Skeletal muscle tissue (tissue), 4 donors: ENCODE measurements around the gene ITFG2. TPM values are rescaled to one million over a fixed set of nuclear protein-coding genes. Genes with fewer than 3 reads are reported as not detected.

Experiments used
- H3K27ac ChIP-seq: one replicate; pipeline ENCODE4 v1.7.0; 2013; ENCODE audit warnings: mild to moderate bottlenecking, low read depth, low read length, inconsistent platforms
- H3K27me3 ChIP-seq, 3 donors: one replicate each; pipeline ENCODE4 v1.7.0; 2013; ENCODE audit warnings: low read length in 3 of 3; ENCODE audit not compliant: control insufficient read depth in 3 of 3, insufficient read depth in 3 of 3
- H3K36me3 ChIP-seq, 3 donors: one replicate each; pipeline ENCODE4 v1.7.0; 2013; ENCODE audit warnings: low read length in 3 of 3; ENCODE audit not compliant: control insufficient read depth in 3 of 3, insufficient read depth in 3 of 3
- H3K4me1 ChIP-seq, 3 donors: one replicate each; pipeline ENCODE4 v1.7.0; 2013; ENCODE audit warnings: low read length in 3 of 3, mild to moderate bottlenecking in 3 of 3; ENCODE audit not compliant: control insufficient read depth in 3 of 3, insufficient read depth in 3 of 3
- H3K4me3 ChIP-seq, 3 donors: one replicate each; pipeline ENCODE4 v1.7.0; 2013; ENCODE audit warnings: low read length in 3 of 3
- H3K9ac ChIP-seq, 3 donors: one replicate each; pipeline ENCODE4 v1.7.0; 2013; ENCODE audit warnings: low read length in 3 of 3, mild to moderate bottlenecking in 3 of 3, moderate library complexity in 2 of 3, low read depth in 1 of 3
- H3K9me3 ChIP-seq, 3 donors: one replicate each; pipeline ENCODE4 v1.7.0; 2013; ENCODE audit warnings: low read length in 3 of 3; ENCODE audit not compliant: control insufficient read depth in 3 of 3
- total RNA-seq: library from RNA; depleted of rRNA; stranded (reverse); fragments of >200 nt; gene quantifications from one replicate; pipeline ENCODE4 v1.2.3, GENCODE V29; 2014
- donor health status: Osteomylitis.

The ITFG2 gene
- total RNA-seq, 1 donor from 2014 or later = 18.8 TPM

DNA sequence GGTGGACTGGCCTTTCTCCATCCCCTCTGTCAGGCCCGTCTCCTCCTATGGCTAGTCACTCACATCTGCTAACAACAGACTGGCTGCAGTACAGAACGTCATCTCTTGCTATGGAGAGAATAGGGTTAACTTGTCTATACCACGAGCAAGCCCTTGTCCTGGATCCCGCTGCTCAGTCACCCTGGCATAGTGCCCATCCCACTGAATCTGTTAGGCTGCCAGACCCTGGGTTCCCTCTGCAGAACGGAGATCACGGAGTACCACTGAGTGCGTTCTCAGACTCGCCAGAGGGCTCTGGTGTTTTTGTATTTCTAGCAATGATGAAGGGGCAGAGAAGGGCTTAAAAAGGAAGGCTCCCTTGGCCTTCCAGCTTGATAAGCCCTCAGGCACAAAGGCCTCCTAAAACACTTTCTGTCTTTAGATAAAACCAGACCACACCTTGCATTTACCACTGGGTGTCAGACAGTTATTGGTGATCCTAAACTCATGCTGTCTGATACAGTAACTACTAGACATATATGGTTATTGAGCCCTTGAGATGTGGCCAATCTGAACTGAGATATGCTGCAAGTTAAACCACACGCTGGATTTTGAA lies 28.7 kb downstream of the ITFG2 start:
- peaks cover 4 to 6% (median 4%) of the 10 kb centered on the region in 3 donors for H3K36me3 ChIP-seq
- H3K4me3 ChIP-seq = no peak overlapping the region
- H3K9me3 ChIP-seq = no peaks in the 10 kb centered on the region
- no peak overlapping the region for H3K9ac ChIP-seq
- H3K4me1 ChIP-seq = peaks cover 3 to 8% (median 7%) of the 10 kb centered on the region in 3 donors
- no peak overlapping the region for H3K27ac ChIP-seq
- H3K27me3 ChIP-seq = no peaks in the 10 kb centered on the region

DNA sequence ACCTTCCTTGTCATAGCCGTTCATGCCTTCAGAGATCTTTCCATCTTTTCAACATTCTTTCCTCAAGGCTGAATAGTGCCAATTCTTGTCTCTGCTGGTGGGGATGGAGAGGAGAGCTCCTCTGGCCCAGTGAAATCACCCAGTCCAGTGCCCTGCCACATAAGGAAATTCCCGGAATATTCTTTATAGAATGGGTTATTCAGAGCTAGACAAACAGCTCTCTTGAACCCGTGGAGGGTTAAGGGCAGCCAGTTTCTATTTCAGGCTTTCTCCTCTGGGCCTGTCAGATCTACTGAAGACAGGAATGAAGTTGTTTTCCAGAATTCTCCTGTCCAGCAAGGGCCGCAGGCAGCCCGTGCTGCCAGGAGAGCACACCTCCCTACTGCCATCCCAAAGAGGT lies 30.5 kb downstream of the ITFG2 start:
- Histone ChIP-seq H3K4me1 (peaks cover 3 to 10% (median 8%) of the 10 kb centered on the region in 3 donors), H3K4me3 (no peak overlapping the region), H3K9me3 (no peaks in the 10 kb centered on the region), H3K27ac (no peak overlapping the region), H3K36me3 (peaks cover 4 to 6% (median 4%) of the 10 kb centered on the region in 3 donors), H3K27me3 (no peaks in the 10 kb centered on the region), H3K9ac (no peak overlapping the region)

DNA sequence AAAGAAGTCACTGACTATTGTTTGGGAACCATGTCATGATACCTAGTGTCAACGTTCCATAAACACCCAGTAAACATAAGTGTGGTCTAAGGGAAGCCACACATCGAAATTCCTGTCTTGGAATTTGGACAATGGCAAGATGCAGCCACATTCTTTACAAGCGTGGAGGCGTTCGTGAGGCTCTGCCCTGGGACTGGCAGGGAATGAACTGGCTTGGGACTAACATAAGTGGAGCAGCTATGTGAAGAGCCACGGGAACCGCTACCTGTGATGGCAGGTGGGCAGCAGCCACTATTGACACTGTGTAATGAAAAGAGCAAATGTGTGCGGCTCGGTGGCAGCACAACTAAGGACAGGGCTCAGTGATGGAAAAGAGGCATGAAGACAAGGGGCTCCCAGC lies 32.3 kb downstream of the ITFG2 start:
- H3K4me1 ChIP-seq = peaks cover 3 to 10% (median 8%) of the 10 kb centered on the region in 3 donors
- peak overlapping the region in 1 of 3 donors; percentile 33 for H3K9ac ChIP-seq
- H3K27me3 ChIP-seq = no peaks in the 10 kb centered on the region
- H3K9me3 ChIP-seq = no peaks in the 10 kb centered on the region
- no peak overlapping the region for H3K4me3 ChIP-seq
- H3K27ac ChIP-seq = peak overlapping the region; percentile 56
- peaks cover 2 to 4% (median 4%) of the 10 kb centered on the region in 3 donors for H3K36me3 ChIP-seq

DNA sequence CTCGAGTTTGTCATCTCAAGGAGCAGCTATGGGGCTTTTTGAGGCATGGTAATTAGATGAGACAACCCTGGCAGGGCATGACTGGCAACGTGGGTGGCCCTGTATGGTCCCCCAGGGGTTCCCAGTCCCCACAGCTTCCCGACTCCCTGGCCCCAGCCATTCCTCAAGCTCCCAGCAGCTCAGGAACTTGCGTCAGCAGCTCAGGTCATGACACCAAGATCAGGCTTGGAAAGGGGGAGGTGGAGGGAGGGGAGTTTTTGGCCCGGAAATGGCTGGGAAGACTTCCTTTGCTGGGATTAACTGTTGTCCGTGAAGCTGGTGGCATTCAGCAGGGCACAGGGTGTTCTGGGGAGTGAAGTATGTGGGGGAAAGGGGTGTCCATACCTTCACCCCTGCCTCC lies 32.8 kb downstream of the ITFG2 start:
- Histone ChIP-seq H3K27me3 (no peaks in the 10 kb centered on the region), H3K4me3 (no peak overlapping the region), H3K9ac (peak overlapping the region in 1 of 3 donors; percentile 33), H3K9me3 (no peaks in the 10 kb centered on the region), H3K27ac (peak overlapping the region; percentile 56), H3K4me1 (peaks cover 3 to 10% (median 8%) of the 10 kb centered on the region in 3 donors), H3K36me3 (peaks cover 2 to 4% (median 4%) of the 10 kb centered on the region in 3 donors)

DNA sequence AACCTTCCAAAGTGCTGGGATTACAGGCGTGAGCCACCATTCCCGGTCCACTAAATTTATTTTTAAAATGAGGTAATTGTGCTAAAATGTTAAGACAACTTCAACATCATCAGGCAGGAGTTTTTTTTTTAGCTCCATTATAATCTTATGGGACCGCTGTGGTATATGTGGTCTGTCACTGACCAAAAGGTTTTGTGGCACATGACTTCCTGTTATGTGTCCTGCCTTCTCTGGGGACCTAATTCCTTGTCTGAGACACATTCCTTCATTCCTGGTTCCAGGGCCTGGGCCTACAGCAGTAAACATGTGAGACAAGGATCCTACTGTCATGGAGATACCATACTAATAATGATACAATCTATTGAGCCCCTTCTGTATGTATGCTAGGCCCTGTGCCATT lies 39.5 kb downstream of the ITFG2 start:
- peaks cover 0 to 4% (median 2%) of the 10 kb centered on the region in 3 donors for H3K36me3 ChIP-seq

DNA sequence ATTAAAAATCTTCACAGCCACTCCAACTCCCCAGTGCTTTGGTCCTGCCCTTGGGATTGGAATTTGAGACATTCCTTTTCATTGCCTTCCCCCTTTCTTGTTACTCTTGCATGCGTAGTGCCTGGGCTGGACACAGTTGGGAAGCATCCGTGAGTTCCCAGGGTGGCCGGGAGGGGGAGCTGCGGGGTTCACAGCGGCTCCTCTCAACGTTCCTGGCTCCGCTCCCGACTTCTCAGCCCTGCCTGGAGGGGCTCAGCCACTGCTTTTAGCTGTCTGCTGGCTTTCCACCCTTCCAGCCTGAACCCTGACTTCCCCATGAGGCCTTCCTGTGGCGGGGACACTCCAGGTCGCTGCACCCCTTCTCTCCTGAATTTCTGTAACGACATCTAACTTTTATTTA lies 41.2 kb downstream of the ITFG2 start:
- peaks cover 0 to 5% (median 4%) of the 10 kb centered on the region in 3 donors for H3K36me3 ChIP-seq
- H3K27ac ChIP-seq = no peak overlapping the region
- no peaks in the 10 kb centered on the region for H3K9me3 ChIP-seq
- H3K27me3 ChIP-seq = no peaks in the 10 kb centered on the region
- H3K9ac ChIP-seq = no peak overlapping the region
- H3K4me3 ChIP-seq = no peak overlapping the region
- H3K4me1 ChIP-seq = peaks cover 7 to 11% (median 9%) of the 10 kb centered on the region in 3 donors

More for the DNA sequence above, 39.5 kb downstream of the ITFG2 start:
- Histone ChIP-seq H3K4me3 (no peak overlapping the region), H3K4me1 (peaks cover 0 to 4% (median 2%) of the 10 kb centered on the region in 3 donors), H3K9me3 (no peaks in the 10 kb centered on the region), H3K27me3 (no peaks in the 10 kb centered on the region), H3K9ac (no peak overlapping the region), H3K27ac (no peak overlapping the region)

DNA sequence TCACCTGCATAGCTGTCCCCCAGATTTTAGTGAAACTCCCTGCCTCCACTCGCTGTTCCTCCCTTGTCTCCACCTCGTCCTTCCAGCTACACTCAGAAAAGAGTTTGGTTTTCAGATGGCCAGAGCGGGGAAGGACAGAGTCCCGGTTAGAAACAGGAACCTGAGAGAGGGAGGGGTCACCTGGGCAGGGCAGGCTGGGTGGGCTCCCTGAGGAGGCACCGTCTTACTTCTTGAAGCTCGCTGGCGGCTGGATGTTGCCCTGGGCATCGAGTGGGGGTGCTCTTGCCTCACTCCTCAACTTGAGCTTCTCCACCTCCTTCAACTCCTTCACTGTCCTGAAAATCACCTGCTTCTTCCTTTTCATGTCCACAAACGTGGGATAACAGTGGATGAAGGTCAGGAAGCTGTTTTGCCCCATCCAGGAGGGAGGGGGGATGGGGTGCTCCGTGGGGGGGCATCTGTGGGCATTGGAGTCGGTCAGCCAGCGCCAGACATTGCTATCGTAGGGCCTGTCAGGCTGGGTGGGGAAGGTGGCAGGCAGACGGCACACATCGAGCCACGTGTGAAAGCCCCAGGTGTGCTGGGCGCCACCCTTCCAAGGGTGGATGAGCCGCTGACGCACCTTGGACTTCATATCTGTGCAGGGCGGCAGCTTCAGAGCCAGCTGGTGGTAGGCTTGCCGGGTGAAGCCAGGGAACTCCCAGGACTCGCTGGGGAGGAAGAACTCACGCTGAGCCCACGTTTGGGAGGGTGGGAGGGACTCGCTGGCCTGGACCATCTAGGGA lies 42.4 kb downstream of the ITFG2 start:
- Histone ChIP-seq H3K27ac (no peak overlapping the region), H3K4me3 (no peak overlapping the region), H3K27me3 (no peaks in the 10 kb centered on the region), H3K36me3 (peaks cover 0 to 5% (median 4%) of the 10 kb centered on the region in 3 donors), H3K9me3 (no peaks in the 10 kb centered on the region), H3K4me1 (peaks cover 11 to 17% (median 15%) of the 10 kb centered on the region in 3 donors), H3K9ac (no peak overlapping the region)

DNA sequence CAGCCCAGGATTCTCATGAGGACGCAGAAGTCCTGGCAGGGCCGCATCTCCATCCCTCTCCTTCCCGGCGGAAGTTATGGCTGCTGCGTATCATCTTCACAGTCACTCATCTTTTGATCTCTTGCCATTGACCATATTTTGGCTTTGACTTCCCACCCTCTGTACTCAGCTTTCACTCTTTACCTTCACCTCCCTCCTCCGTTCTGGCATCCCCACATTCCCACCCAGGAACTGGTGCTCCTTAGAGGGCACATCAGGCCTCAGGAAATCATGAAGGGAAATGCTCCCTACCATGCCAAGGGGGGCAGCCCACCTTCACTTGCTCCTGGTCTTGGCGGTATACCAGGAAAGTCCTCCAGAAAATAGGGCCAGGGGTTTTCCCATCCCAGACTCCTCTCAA lies 43.1 kb downstream of the ITFG2 start:
- peaks cover 0 to 5% (median 4%) of the 10 kb centered on the region in 3 donors for H3K36me3 ChIP-seq
- no peaks in the 10 kb centered on the region for H3K9me3 ChIP-seq
- no peak overlapping the region for H3K27ac ChIP-seq
- H3K27me3 ChIP-seq = no peaks in the 10 kb centered on the region
- H3K4me1 ChIP-seq = peaks cover 11 to 17% (median 15%) of the 10 kb centered on the region in 3 donors
- H3K4me3 ChIP-seq = no peak overlapping the region
- H3K9ac ChIP-seq = no peak overlapping the region

DNA sequence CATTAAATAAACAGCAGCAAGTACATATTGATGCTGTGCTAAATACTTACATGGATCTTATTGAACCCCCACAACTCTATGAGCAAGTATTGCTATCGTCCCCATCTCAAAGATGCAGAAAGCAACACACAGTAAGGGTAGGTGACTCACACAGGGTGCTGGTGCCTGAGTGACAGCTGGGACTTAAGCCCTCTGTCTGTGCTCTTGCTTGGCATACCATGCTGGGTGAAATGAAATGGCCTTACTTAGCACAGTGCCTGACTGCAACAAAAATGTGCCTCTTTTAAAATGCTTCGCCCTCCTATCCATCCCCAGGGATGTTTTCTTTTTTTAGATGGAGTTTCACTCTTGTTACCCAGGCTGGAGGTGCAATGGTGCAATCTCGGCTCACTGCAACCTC lies 43.6 kb downstream of the ITFG2 start:
- Histone ChIP-seq H3K4me1 (peaks cover 11 to 17% (median 15%) of the 10 kb centered on the region in 3 donors), H3K9me3 (no peaks in the 10 kb centered on the region), H3K9ac (no peak overlapping the region)

DNA sequence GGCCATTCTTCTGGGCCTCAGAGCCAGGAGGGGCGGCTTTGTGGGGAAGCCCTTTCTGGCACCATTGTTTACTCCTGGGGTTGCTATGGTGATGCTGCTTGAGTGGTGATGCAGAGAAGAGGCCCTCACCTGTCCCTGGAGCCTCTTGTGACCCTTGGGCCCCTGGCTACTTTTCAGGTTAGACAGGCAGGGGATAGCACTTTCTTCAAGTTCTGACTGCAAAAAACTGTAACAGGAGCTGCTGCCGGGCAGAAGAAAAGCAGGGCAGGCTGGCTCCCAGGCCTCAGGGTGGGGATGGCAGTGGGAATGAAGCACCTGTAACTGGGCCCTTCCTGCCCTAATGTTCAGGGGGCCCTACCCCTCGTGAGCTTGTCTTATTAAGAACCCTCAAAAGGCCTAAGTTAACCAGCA lies 44.6 kb downstream of the ITFG2 start, which contains the start of gene TEX52:
TEX52 (minus strand) TSS at position 19 of the 411 bp plus-strand sequence; CDS start at position 6, 13 bp downstream.
- peaks cover 11 to 17% (median 15%) of the 10 kb centered on the region in 3 donors for H3K4me1 ChIP-seq
- no peaks in the 10 kb centered on the region for H3K9me3 ChIP-seq

More for the DNA sequence above, 43.6 kb downstream of the ITFG2 start:
- Histone ChIP-seq H3K4me3 (no peak overlapping the region), H3K27ac (no peak overlapping the region), H3K27me3 (no peaks in the 10 kb centered on the region), H3K36me3 (peaks cover 0 to 5% (median 4%) of the 10 kb centered on the region in 3 donors)

More for the DNA sequence above, 44.6 kb downstream of the ITFG2 start, which contains the start of gene TEX52:
- no peak within 1 kb of the TSS for H3K27ac ChIP-seq
- H3K9ac ChIP-seq = no peak within 1 kb of the TSS
- no peaks in the 10 kb centered on the region for H3K27me3 ChIP-seq
- H3K36me3 ChIP-seq = peaks cover 0 to 5% (median 4%) of the 10 kb centered on the region in 3 donors
- H3K4me3 ChIP-seq = no peak within 1 kb of the TSS
